ENCODE measurements around the gene NXPH4. TPM values are rescaled to one million over a fixed set of nuclear protein-coding genes. Genes with fewer than 3 reads are reported as not detected.

NXPH4 gene
- polyA plus RNA-seq, 1 experiment = 2.8 TPM

DNA sequence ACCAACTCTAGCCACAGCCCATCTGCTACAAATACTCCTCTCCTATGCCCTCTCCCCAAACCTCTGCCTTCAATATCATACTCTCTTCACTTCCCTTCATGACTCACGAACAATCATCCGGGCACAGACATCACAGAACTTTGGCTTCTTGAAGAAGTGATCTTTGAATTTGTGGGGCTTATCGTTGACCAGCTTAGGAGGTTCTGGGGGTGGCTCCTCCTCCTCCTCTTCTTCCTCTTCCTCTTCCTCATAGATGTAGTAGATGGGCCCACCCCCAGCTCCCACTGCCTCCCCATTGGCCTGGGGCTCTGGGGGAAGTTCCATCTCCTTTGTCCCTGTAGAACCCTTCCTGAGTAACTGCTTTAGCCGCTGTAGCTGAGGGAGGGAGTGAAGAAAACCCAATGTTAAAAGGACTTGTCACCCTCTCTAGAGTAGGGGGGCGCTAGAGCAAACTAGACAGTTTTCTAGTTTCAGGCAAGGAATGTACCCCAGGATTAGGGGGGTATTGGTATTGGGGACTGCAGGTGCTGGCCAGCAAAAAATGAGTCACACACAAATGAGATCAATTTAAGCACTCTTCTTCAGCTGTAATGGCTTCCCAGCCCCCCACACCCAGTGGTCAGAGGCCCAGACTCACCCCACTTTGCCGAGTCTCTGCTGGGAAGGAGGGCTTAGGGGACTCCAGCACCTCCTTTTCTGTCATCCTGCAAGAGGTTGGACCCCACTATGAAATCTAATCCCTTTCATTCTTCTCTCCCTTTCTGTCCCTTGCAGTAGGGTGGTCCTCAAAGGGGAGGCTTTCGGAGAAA lies 32.5 kb downstream of the NXPH4 start:
- CTCF ChIA-PET = interaction anchor here (1.0 to 14.1 kb wide), 7 partner anchors 7 to 161 kb away, joined by 3 to 334 read pairs (median 6); partner anchors contain the start of genes NXPH4 and STAT6
- H3K36me3 ChIP-seq (ENCODE audit: control insufficient read depth, insufficient read depth, low read length) = no peaks in the 10 kb centered on the region
- POLR2A ChIA-PET = no interaction called here
- H3K27me3 ChIP-seq (ENCODE audit: control insufficient read depth, insufficient read depth, low read length) = no peaks in the 10 kb centered on the region
- TF ChIP-seq, protein P1, sequence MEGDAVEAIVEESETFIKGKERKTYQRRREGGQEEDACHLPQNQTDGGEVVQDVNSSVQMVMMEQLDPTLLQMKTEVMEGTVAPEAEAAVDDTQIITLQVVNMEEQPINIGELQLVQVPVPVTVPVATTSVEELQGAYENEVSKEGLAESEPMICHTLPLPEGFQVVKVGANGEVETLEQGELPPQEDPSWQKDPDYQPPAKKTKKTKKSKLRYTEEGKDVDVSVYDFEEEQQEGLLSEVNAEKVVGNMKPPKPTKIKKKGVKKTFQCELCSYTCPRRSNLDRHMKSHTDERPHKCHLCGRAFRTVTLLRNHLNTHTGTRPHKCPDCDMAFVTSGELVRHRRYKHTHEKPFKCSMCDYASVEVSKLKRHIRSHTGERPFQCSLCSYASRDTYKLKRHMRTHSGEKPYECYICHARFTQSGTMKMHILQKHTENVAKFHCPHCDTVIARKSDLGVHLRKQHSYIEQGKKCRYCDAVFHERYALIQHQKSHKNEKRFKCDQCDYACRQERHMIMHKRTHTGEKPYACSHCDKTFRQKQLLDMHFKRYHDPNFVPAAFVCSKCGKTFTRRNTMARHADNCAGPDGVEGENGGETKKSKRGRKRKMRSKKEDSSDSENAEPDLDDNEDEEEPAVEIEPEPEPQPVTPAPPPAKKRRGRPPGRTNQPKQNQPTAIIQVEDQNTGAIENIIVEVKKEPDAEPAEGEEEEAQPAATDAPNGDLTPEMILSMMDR (IDR thresholded peaks at IDR 0.05; ENCODE audit: insufficient read depth, low read depth, low read length) = no peak
- DNase-seq (ENCODE audit: low read depth) = no peak
- H3K4me3 ChIP-seq (ENCODE audit: low read depth, low read length) = no peak overlapping the region

DNA sequence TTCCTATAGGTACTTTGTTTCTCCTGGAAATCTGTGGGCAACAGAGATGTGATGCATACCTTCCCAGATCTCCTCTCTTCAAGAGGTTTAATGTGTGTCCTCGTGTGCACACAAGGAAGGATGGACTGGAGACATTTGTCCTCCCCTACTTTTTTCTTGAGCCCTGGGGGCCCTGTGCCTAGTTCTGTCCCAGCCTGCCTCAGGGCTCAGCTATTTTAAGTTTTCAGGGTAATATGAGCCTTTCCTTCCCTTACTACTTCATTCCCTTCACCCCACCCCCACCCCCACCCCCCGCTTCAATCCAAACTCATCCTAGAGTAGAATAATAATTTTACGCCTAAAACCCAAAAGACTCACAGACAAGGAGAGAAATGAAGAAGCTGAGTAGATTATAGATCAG lies 33.9 kb downstream of the NXPH4 start:
- POLR2A ChIA-PET = interaction anchor here (0.6 kb wide), 1 partner anchor 206 kb away, joined by 3 read pairs; no protein-coding TSS in a partner anchor
- no peak for DNase-seq (ENCODE audit: low read depth)

DNA sequence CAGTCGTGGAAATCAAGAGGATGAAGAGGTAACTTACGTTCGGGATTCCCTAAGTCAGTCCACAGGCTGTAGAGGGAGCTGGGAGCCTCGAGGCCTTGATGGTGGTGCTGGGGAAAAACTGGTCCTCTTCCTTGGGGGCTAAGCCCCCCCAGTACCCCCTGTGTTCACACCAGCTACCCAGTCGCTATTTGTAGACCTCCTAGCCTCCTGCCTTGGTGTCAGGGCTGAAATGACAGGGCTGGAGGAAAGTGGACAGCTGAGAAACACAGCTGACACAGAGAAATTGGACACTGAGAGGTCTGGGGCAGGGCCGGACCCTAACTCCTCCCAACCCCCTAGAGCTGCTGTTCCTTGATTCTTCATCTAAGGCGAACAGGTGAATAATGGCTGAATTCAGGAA lies 34.4 kb downstream of the NXPH4 start, which contains the start of gene STAC3:
STAC3 (minus strand) TSS at position 232 of the 400 bp plus-strand sequence. CDS start 1,551 bp downstream, outside the sequence.
- Histone ChIP-seq H3K27me3 (ENCODE audit: control insufficient read depth, insufficient read depth, low read length) (no peaks in the 10 kb centered on the region), H3K4me3 (ENCODE audit: low read depth, low read length) (no peak within 1 kb of the TSS), H3K36me3 (ENCODE audit: control insufficient read depth, insufficient read depth, low read length) (peaks cover under 1% of the 10 kb centered on the region; the same call in 1 of the 2 replicates)
- no peak for DNase-seq (ENCODE audit: low read depth)
- ChIA-PET POLR2A (no interaction called here), CTCF (interaction anchor here (0.6 to 7.5 kb wide), 7 partner anchors 9 to 207 kb away, joined by 3 to 74 read pairs (median 6); no protein-coding TSS in a partner anchor)
- TF ChIP-seq, protein P1 (IDR thresholded peaks at IDR 0.05; ENCODE audit: insufficient read depth, low read depth, low read length) = no peak

More for the DNA sequence above, 33.9 kb downstream of the NXPH4 start:
- H3K36me3 ChIP-seq (ENCODE audit: control insufficient read depth, insufficient read depth, low read length) = no peaks in the 10 kb centered on the region; the same call in 1 of the 2 replicates
- H3K4me3 ChIP-seq (ENCODE audit: low read depth, low read length) = no peak overlapping the region
- TF ChIP-seq, protein P1 (IDR thresholded peaks at IDR 0.05; ENCODE audit: insufficient read depth, low read depth, low read length) = no peak
- H3K27me3 ChIP-seq (ENCODE audit: control insufficient read depth, insufficient read depth, low read length) = no peaks in the 10 kb centered on the region
- CTCF ChIA-PET = interaction anchor here (1.2 to 7.5 kb wide), 6 partner anchors 9 to 208 kb away, joined by 3 to 74 read pairs (median 8); no protein-coding TSS in a partner anchor

DNA sequence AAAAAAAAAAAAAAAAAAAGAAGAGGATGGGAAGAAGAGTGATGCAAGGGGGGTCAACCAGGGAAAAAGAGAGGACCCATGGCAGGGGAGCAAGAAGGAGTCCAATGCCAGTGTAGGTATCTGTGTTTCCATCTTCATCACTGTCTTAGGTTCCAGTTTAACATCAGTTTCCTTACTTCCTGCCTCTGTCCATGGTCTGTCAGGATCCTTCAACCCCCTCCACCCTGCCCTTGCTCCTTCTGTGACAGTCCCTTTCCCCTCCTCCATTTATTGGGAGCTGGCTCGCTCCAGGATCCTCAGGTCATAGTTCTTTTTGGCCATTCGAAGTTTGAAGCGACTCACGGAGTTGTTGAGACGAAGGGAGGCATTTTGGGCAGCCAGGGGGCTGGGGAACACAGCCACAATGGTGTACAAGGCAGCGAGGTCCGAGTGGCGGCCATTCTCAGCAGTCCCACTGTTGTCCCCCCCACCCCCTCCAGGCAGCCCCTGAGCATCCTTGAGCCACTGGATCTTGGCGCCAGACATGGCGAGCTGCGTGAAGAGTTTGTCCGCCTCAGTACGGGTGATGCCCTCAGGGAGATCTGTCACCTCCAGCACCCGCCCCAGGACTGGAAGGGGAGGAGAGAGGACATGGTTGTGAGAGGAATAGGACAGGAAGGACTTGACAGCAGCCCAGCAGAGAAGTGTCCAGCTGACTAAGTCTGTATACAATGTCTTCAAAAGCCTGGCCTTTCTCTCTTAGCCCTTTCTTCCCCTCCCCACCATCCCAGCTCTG lies 38.1 kb downstream of the NXPH4 start:
- peaks cover 11% of the 10 kb centered on the region for H3K36me3 ChIP-seq (ENCODE audit: control insufficient read depth, insufficient read depth, low read length)
- TF ChIP-seq, protein P1 (IDR thresholded peaks at IDR 0.05; ENCODE audit: insufficient read depth, low read depth, low read length) = no peak
- POLR2A ChIA-PET = no interaction called here
- no peaks in the 10 kb centered on the region for H3K27me3 ChIP-seq (ENCODE audit: control insufficient read depth, insufficient read depth, low read length)
- DNase-seq (ENCODE audit: low read depth) = no peak
- H3K4me3 ChIP-seq (ENCODE audit: low read depth, low read length) = no peak overlapping the region
- CTCF ChIA-PET = interaction anchor here (0.6 to 7.5 kb wide), 4 partner anchors 10 to 199 kb away, joined by 3 to 74 read pairs (median 13); no protein-coding TSS in a partner anchor

Measured in BJ (cell line).